ENCODE measurements around the gene DMRTA2.

DNA sequence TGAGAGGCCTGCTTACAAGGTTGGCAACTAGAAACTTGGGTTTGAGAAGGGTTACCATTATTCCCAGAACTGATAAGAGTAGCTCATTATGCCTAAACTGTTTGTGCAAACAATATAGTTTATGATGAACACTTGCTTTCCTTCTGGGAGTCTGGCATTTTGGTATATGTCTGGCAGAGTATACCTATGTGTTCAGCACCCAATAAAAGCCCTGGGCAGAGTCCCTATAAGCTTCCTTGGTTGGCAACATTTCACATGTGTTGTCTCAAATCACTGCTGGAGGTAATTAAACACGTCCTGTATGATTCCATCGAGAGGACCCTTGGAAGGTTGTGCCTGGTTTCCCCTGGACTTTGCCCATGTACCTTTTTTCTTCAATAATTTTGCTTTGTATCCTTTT lies 39.7 kb upstream of the DMRTA2 start:
- TF ChIP-seq, protein P1, sequence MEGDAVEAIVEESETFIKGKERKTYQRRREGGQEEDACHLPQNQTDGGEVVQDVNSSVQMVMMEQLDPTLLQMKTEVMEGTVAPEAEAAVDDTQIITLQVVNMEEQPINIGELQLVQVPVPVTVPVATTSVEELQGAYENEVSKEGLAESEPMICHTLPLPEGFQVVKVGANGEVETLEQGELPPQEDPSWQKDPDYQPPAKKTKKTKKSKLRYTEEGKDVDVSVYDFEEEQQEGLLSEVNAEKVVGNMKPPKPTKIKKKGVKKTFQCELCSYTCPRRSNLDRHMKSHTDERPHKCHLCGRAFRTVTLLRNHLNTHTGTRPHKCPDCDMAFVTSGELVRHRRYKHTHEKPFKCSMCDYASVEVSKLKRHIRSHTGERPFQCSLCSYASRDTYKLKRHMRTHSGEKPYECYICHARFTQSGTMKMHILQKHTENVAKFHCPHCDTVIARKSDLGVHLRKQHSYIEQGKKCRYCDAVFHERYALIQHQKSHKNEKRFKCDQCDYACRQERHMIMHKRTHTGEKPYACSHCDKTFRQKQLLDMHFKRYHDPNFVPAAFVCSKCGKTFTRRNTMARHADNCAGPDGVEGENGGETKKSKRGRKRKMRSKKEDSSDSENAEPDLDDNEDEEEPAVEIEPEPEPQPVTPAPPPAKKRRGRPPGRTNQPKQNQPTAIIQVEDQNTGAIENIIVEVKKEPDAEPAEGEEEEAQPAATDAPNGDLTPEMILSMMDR (IDR thresholded peaks at IDR 0.05) = no peak
- no peak for TF ChIP-seq POLR2A (IDR thresholded peaks at IDR 0.05)

Measured in heart left ventricle (tissue), 13 donors.